ENCODE measurements around the gene PPIP5K2. TPM values are rescaled to one million over a fixed set of nuclear protein-coding genes. Genes with fewer than 3 reads are reported as not detected.

PPIP5K2 gene
- total and polyA plus RNA-seq, 2 donors (not counting 3 experiments of a cell fraction or from before 2014, with no cell fraction given) = 20.8 to 69.4 TPM

GRCh38 chr5:103174147-103174546, 54.0 kb downstream of the PPIP5K2 start:
- H3K4me1 ChIP-seq (ENCODE audit: control insufficient read depth, extremely low read depth, insufficient read depth, low read length) = no peaks in the 10 kb centered on the region
- ChIA-PET POLR2A (no interaction called here), CTCF (no interaction called here)
- H3K9ac ChIP-seq (replicated peaks; ENCODE audit: extremely low read depth, insufficient read depth, low read length) = no peak overlapping the region
- no peak overlapping the region for H3K4me3 ChIP-seq (replicated peaks in 1 of 3; ENCODE audit: insufficient read depth in 1 of 3, low read depth in 1 of 3, low read length in 3 of 3)
- dilution Hi-C loops (cut with MboI; ENCODE audit: extremely low pct_ligation_motif_present, low sequenced_read_pairs) = no loop called here
- peaks cover 2% of the 10 kb centered on the region for H3K9me1 ChIP-seq (replicated peaks; ENCODE audit: control insufficient read depth, extremely low read depth, insufficient read depth, low read length)
- H3K36me3 ChIP-seq (ENCODE audit: control insufficient read depth in 2 of 2, extremely low read depth in 1 of 2, insufficient read depth in 2 of 2, low read length in 2 of 2) = peaks cover 0 to 5% of the 10 kb centered on the region in 2 experiments
- no peaks in the 10 kb centered on the region for H3K79me2 ChIP-seq (ENCODE audit: control insufficient read depth, insufficient read depth, low read length)
- no peaks in the 10 kb centered on the region for H4K20me1 ChIP-seq (replicated peaks; ENCODE audit: control insufficient read depth, extremely low read depth, insufficient read depth, low read length)
- no peak for FAIRE-seq
- TF ChIP-seq MAX (IDR thresholded peaks at IDR 0.05; ENCODE audit: insufficient read depth, insufficient read length) (no peak), EZH2 (IDR thresholded peaks at IDR 0.05; ENCODE audit: borderline replicate concordance, low read depth, low read length, severe bottlenecking) (no peak), JUN (IDR thresholded peaks at IDR 0.05; ENCODE audit: borderline replicate concordance, insufficient read depth, insufficient read length, low read depth) (no peak), POLR2A (IDR thresholded peaks at IDR 0.05; ENCODE audit: low read depth, low read length) (no peak), GATA2 (IDR thresholded peaks at IDR 0.05; ENCODE audit: insufficient read depth, insufficient read length, low read depth, low read length) (no peak), FOS (IDR thresholded peaks at IDR 0.05; ENCODE audit: borderline replicate concordance, insufficient read depth, low read length) (no peak), POLR2AphosphoS5 (IDR thresholded peaks at IDR 0.05; ENCODE audit: insufficient read depth, low read depth, low read length) (no peak), CTCF (IDR thresholded peaks at IDR 0.05; ENCODE audit: extremely low read depth in 1 of 2, insufficient read depth in 1 of 2, low read depth in 1 of 2, low read length in 2 of 2) (no peak), MYC (IDR thresholded peaks at IDR 0.05; ENCODE audit: low read depth, low read length) (no peak)
- H3K27ac ChIP-seq (ENCODE audit: insufficient read depth, low read depth, low read length) = no peak overlapping the region
- H3K4me2 ChIP-seq (ENCODE audit: insufficient read depth, low read length) = no peak overlapping the region
- H3K27me3 ChIP-seq (ENCODE audit: control insufficient read depth in 2 of 2, insufficient read depth in 2 of 2, low read length in 2 of 2) = no peaks in the 10 kb centered on the region
- no peak for DNase-seq (ENCODE audit: low read depth, low spot score)
- no TSS peak for BruUV-seq (replicated peaks)
- intact Hi-C loops (cut with micrococcal nuclease) = no loop called here
- no peak overlapping the region for H2AFZ ChIP-seq (ENCODE audit: low read depth, low read length)
- H3K9me3 ChIP-seq (replicated peaks; ENCODE audit: control insufficient read depth, insufficient read depth, low read length) = no peaks in the 10 kb centered on the region
